ENCODE measurements around the gene PNPLA7.

PNPLA7 gene

GRCh38 chr9:137590469-137591383 lies 40.5 kb upstream of the PNPLA7 start, which contains the start of gene ZMYND19:
TSS of gene ZMYND19 (minus strand) at chr9:137590512. CDS start at chr9:137590263, 249 bp downstream.
- no peak within 1 kb of the TSS for H3K9ac ChIP-seq
- H3K36me3 ChIP-seq (ENCODE audit: control insufficient read depth, insufficient read depth, low read length), result no peaks in the 10 kb centered on the region
- no peaks in the 10 kb centered on the region for H3K27me3 ChIP-seq (ENCODE audit: control insufficient read depth, insufficient read depth, low read length)
- no peaks in the 10 kb centered on the region for H3K79me2 ChIP-seq
- no peak within 1 kb of the TSS for H3K27ac ChIP-seq
- peaks cover 4% of the 10 kb centered on the region for H3K4me1 ChIP-seq
- TF ChIP-seq CTCF (IDR thresholded peaks at IDR 0.05), result no peak
- peak within 1 kb of the TSS; percentile 83 for H2AFZ ChIP-seq
- H3K9me3 ChIP-seq (ENCODE audit: control insufficient read depth, low read length), result no peaks in the 10 kb centered on the region
- peak within 1 kb of the TSS; percentile 91 for H3K4me2 ChIP-seq (ENCODE audit: low read length)
- H3K4me3 ChIP-seq (ENCODE audit: low read depth, low read length), result peak within 1 kb of the TSS; percentile 75

- H3K4me1 ChIP-seq, result peaks cover 4% of the 10 kb centered on the region
- H3K27me3 ChIP-seq (ENCODE audit: control insufficient read depth, insufficient read depth, low read length), result no peaks in the 10 kb centered on the region
- TF ChIP-seq CTCF (IDR thresholded peaks at IDR 0.05), result no peak
- H3K4me3 ChIP-seq (ENCODE audit: low read depth, low read length), result no peak overlapping the region
- no peaks in the 10 kb centered on the region for H3K79me2 ChIP-seq
- H2AFZ ChIP-seq, result no peak overlapping the region
- H3K4me2 ChIP-seq (ENCODE audit: low read length), result no peak overlapping the region
- H3K9ac ChIP-seq, result no peak overlapping the region
- no peaks in the 10 kb centered on the region for H3K9me3 ChIP-seq (ENCODE audit: control insufficient read depth, low read length)
- H3K36me3 ChIP-seq (ENCODE audit: control insufficient read depth, insufficient read depth, low read length), result no peaks in the 10 kb centered on the region
- H3K27ac ChIP-seq, result no peak overlapping the region
Observed at GRCh38 chr9:137590123-137590468, 39.9 kb upstream of the PNPLA7 start.

- Histone ChIP-seq H3K27me3 (ENCODE audit: control insufficient read depth, insufficient read depth, low read length) (no peaks in the 10 kb centered on the region), H3K79me2 (no peaks in the 10 kb centered on the region), H3K27ac (no peak overlapping the region), H3K4me3 (ENCODE audit: low read depth, low read length) (peak overlapping the region; percentile 47), H3K36me3 (ENCODE audit: control insufficient read depth, insufficient read depth, low read length) (no peaks in the 10 kb centered on the region), H2AFZ (no peak overlapping the region), H3K9ac (no peak overlapping the region), H3K9me3 (ENCODE audit: control insufficient read depth, low read length) (no peaks in the 10 kb centered on the region), H3K4me2 (ENCODE audit: low read length) (peak overlapping the region; percentile 76), H3K4me1 (peaks cover 4% of the 10 kb centered on the region)
- TF ChIP-seq CTCF (IDR thresholded peaks at IDR 0.05), result no peak
Observed at GRCh38 chr9:137589441-137590122, 39.4 kb upstream of the PNPLA7 start.

- no peak overlapping the region for H3K4me3 ChIP-seq (ENCODE audit: low read depth, low read length)
- peaks cover 4% of the 10 kb centered on the region for H3K4me1 ChIP-seq
- H3K9me3 ChIP-seq (ENCODE audit: control insufficient read depth, low read length), result no peaks in the 10 kb centered on the region
- H3K4me2 ChIP-seq (ENCODE audit: low read length), result peak overlapping the region; percentile 76
- H3K36me3 ChIP-seq (ENCODE audit: control insufficient read depth, insufficient read depth, low read length), result no peaks in the 10 kb centered on the region
- H3K79me2 ChIP-seq, result no peaks in the 10 kb centered on the region
- TF ChIP-seq CTCF (IDR thresholded peaks at IDR 0.05), result no peak
- H2AFZ ChIP-seq, result no peak overlapping the region
- H3K9ac ChIP-seq, result no peak overlapping the region
- no peaks in the 10 kb centered on the region for H3K27me3 ChIP-seq (ENCODE audit: control insufficient read depth, insufficient read depth, low read length)
- no peak overlapping the region for H3K27ac ChIP-seq
Observed at GRCh38 chr9:137588891-137589290, 38.7 kb upstream of the PNPLA7 start.

Measured in parathyroid adenoma (tissue), 2 donors.